Upper lobe of left lung (tissue), 4 donors: ENCODE data around the gene PDXK.

Experiments used
- CTCF ChIP-seq, 6 experiments: fragments of 450-650 bp in 4 of 6; fragments of 200-600 bp in 2 of 6; sonication (generic) in 2 of 6; IDR thresholded peaks; one replicate each; pipeline ENCODE4 v1.5.1; 2016 to 2019; ENCODE audit warnings: antibody characterized with exemption in 6 of 6
- EP300 ChIP-seq, 4 donors: sonication (generic); formaldehyde crosslinking; IDR thresholded peaks; one replicate each; pipeline ENCODE4 v1.5.1; 2017; ENCODE audit warnings: antibody characterized with exemption in 4 of 4, control low read depth in 2 of 4
- POLR2AphosphoS5 ChIP-seq, 2 donors: sonication (generic); formaldehyde crosslinking; IDR thresholded peaks; one replicate each; pipeline ENCODE4 v1.5.1; 2017; ENCODE audit warnings: antibody characterized with exemption in 2 of 2

- TF ChIP-seq CTCF (IDR thresholded peaks at IDR 0.05) (peak in 1 of 6 experiments; percentile 9), POLR2AphosphoS5 (IDR thresholded peaks at IDR 0.05) (no peak), EP300 (IDR thresholded peaks at IDR 0.05) (no peak)
Measured at GRCh38 chr21:43719748-43720538, 1.0 kb downstream of the PDXK start.
